Endothelial cell of umbilical vein (primary cell): ENCODE results near the gene CD79B. TPM values are rescaled to one million over a fixed set of nuclear protein-coding genes. Genes with fewer than 3 reads are reported as not detected.

Source experiments
- BruUV-seq: library from RNA; stranded (reverse); fragments of 400-500 nt; replicated peaks from 2 replicates; lab custom pipeline; 2021; lab: Mats Ljungman, UMichigan
- CTCF ChIA-PET: fragments of 300-600, 350-600 bp; sonication (Branson Sonifier 250); formaldehyde crosslinking; loops from one replicate; lab custom pipeline; 2021; ENCODE audit warnings: antibody characterized with exemption, inconsistent platforms; lab: Charles Lee
- POLR2A ChIA-PET: fragments of 300-600, 350-600 bp; sonication (Branson Sonifier 250); formaldehyde crosslinking; loops from one replicate; lab custom pipeline; 2021; ENCODE audit warnings: antibody characterized with exemption, inconsistent platforms; lab: Charles Lee
- DNase-seq: peaks from one replicate; pipeline ENCODE4 v3.0.0-alpha.2; 2011; ENCODE audit warnings: low read depth, low spot score
- FAIRE-seq: peaks from 2 replicates; lab custom pipeline; 2011; peaks lifted over from hg19 to GRCh38; lab: Jason Lieb, UNC
- H2AFZ ChIP-seq: 2 replicates; pipeline ENCODE4 v1.6.0; 2012; ENCODE audit warnings: low read depth, low read length, control low read depth, inconsistent platforms
- H3K27ac ChIP-seq: 2 replicates; pipeline ENCODE4 v1.5.1; 2011; ENCODE audit warnings: low read depth, mild to moderate bottlenecking, control low read depth, low read length, moderate library complexity; ENCODE audit not compliant: insufficient read depth
- H3K27me3 ChIP-seq, 2 experiments: 2 replicates each; pipeline versions ENCODE4 v1.6.0 to v1.6.1; 2011; ENCODE audit warnings: low read length in 2 of 2, mixed read lengths in 1 of 2; ENCODE audit not compliant: control insufficient read depth in 2 of 2, insufficient read depth in 2 of 2
- H3K36me3 ChIP-seq, 2 experiments: 2 replicates in 1 of 2; 3 replicates in 1 of 2; pipeline ENCODE4 v1.5.1; 2011; ENCODE audit warnings: low read length in 2 of 2, mild to moderate bottlenecking in 1 of 2, moderate library complexity in 1 of 2; ENCODE audit not compliant: control insufficient read depth in 2 of 2, insufficient read depth in 2 of 2; ENCODE audit errors: extremely low read depth in 1 of 2
- H3K4me1 ChIP-seq: 3 replicates; pipeline ENCODE4 v1.5.1; 2011; ENCODE audit warnings: mild to moderate bottlenecking, low read length; ENCODE audit not compliant: control insufficient read depth, insufficient read depth; ENCODE audit errors: extremely low read depth
- H3K4me2 ChIP-seq: 2 replicates; pipeline ENCODE4 v1.6.1; 2011; ENCODE audit warnings: low read length, control low read depth, mixed read lengths; ENCODE audit not compliant: insufficient read depth
- H3K4me3 ChIP-seq, 3 experiments: fragments of 200-600 bp in 1 of 3; sonication (generic), shearing (Covaris generic) in 1 of 3; replicated peaks in 1 of 3; 2 replicates each; pipeline ENCODE4 v1.5.1; 2011 to 2016; ENCODE audit warnings: control low read depth in 3 of 3, low read length in 3 of 3, mild to moderate bottlenecking in 2 of 3, inconsistent platforms in 1 of 3, low read depth in 1 of 3, moderate library complexity in 1 of 3; ENCODE audit not compliant: insufficient read depth in 1 of 3
- H3K79me2 ChIP-seq: 2 replicates; pipeline ENCODE4 v1.6.0; 2012; ENCODE audit warnings: low read length, inconsistent platforms; ENCODE audit not compliant: control insufficient read depth, insufficient read depth
- H3K9ac ChIP-seq: replicated peaks from 2 replicates; pipeline ENCODE3; 2011; ENCODE audit warnings: low read length, control low read depth; ENCODE audit not compliant: insufficient read depth; ENCODE audit errors: extremely low read depth
- H3K9me1 ChIP-seq: replicated peaks from 3 replicates; pipeline ENCODE4 v1.6.0; 2011; ENCODE audit warnings: mild to moderate bottlenecking, low read length; ENCODE audit not compliant: control insufficient read depth, insufficient read depth; ENCODE audit errors: extremely low read depth
- H3K9me3 ChIP-seq: replicated peaks from 2 replicates; pipeline ENCODE4 v1.5.1; 2012; ENCODE audit warnings: low read length, inconsistent platforms; ENCODE audit not compliant: control insufficient read depth, insufficient read depth
- H4K20me1 ChIP-seq: replicated peaks from 2 replicates; pipeline ENCODE3; 2011; ENCODE audit warnings: mild to moderate bottlenecking, low read length; ENCODE audit not compliant: control insufficient read depth, insufficient read depth; ENCODE audit errors: extremely low read depth
- EZH2 ChIP-seq: IDR thresholded peaks from 2 replicates; pipeline ENCODE4 v1.6.1; 2012; ENCODE audit warnings: borderline replicate concordance, low read depth, mild to moderate bottlenecking, moderate library complexity, low read length, inconsistent platforms; ENCODE audit not compliant: severe bottlenecking
- FOS ChIP-seq: IDR thresholded peaks from 2 replicates; pipeline ENCODE4 v1.6.1; 2011; ENCODE audit warnings: mild to moderate bottlenecking, low read length, moderate library complexity, borderline replicate concordance; ENCODE audit not compliant: insufficient read depth
- GATA2 ChIP-seq: IDR thresholded peaks from 2 replicates; pipeline ENCODE4 v1.7.0; 2011; ENCODE audit warnings: low read depth, mild to moderate bottlenecking, moderate library complexity, mixed read lengths, low read length; ENCODE audit not compliant: insufficient read length, insufficient read depth
- JUN ChIP-seq: IDR thresholded peaks from 2 replicates; pipeline ENCODE4 v1.6.1; 2011; ENCODE audit warnings: borderline replicate concordance, low read depth; ENCODE audit not compliant: insufficient read length, insufficient read depth
- MYC ChIP-seq: IDR thresholded peaks from one replicate; pipeline ENCODE4 v1.6.1; 2011; ENCODE audit warnings: mild to moderate bottlenecking, low read depth, low read length
- POLR2A ChIP-seq: IDR thresholded peaks from 2 replicates; pipeline ENCODE4 v1.6.1; 2012; ENCODE audit warnings: low read depth, mild to moderate bottlenecking, control low read depth, low read length
- POLR2AphosphoS5 ChIP-seq: IDR thresholded peaks from 2 replicates; pipeline ENCODE4 v1.6.1; 2012; ENCODE audit warnings: low read depth, mild to moderate bottlenecking, control low read depth, low read length, moderate library complexity; ENCODE audit not compliant: insufficient read depth
- dilution Hi-C: fragments of 300-500 bp; cut with MboI; formaldehyde crosslinking; loops from one replicate; pipeline ENCODE4 v1.15.0; 2019; ENCODE audit warnings: low sequenced_read_pairs; ENCODE audit not compliant: extremely low pct_ligation_motif_present
- intact Hi-C: fragments of 100-400 bp; cut with micrococcal nuclease; formaldehyde crosslinking; loops from one replicate; pipeline ENCODE4 v1.10.0; 2022
- polyA plus RNA-seq, 4 experiments: library from polyadenylated mRNA; depleted of rRNA in 3 of 4; stranded (reverse) in 3 of 4; unstranded in 1 of 4; fragments of >200 nt; gene quantifications; 2 replicates each; pipeline versions ENCODE4 v1.2.1 to v1.2.3, GENCODE V29; 2011 to 2012; ENCODE audit warnings: missing spikeins in 1 of 4
- total RNA-seq: library from RNA; stranded (reverse); gene quantifications from 2 replicates; pipeline ENCODE4 v1.2.3, GENCODE V29; 2021
- TF ChIP-seq, protein P1 (sequence below): IDR thresholded peaks from 2 replicates; pipeline ENCODE4 v1.6.1; 2011; ENCODE audit not compliant: insufficient read depth, insufficient read length
- TF ChIP-seq, protein P2 (sequence below), 2 donors: IDR thresholded peaks; 1 replicate in 1 of 2; 2 replicates in 1 of 2; pipeline ENCODE4 v1.5.1; 2011; ENCODE audit warnings: low read length in 2 of 2, mild to moderate bottlenecking in 2 of 2, moderate library complexity in 2 of 2, control low read depth in 1 of 2, inconsistent platforms in 1 of 2, low read depth in 1 of 2; ENCODE audit not compliant: insufficient read depth in 1 of 2; ENCODE audit errors: extremely low read depth in 1 of 2

CD79B gene
- total and polyA plus RNA-seq, 2 donors (not counting 3 experiments of a cell fraction or from before 2014, with no cell fraction given), result 2.1 to 3.9 TPM

DNA sequence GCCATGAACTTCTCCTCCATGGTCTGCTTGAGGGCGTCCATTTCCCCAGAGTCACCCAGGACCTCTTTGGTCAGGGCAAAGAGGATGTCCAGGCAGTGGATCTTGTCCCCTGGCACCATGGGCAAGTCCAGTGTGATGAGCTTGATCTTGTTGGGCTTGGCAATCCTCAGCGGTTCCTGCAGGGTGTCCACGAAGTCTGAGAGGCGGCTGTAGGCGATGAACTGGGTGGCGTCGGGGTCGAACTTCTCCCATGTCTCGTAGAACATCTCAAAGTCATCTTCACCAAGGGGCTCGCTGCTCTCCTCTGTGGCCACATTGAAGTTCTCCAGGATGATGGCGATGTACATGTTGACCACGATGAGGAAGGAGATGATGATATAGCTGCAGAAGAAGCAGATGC lies 9.0 kb upstream of the CD79B start:
- FAIRE-seq, result no peak
- Histone ChIP-seq H3K27me3 (no peaks in the 10 kb centered on the region), H3K9me1 (no peaks in the 10 kb centered on the region), H4K20me1 (no peaks in the 10 kb centered on the region), H3K36me3 (no peaks in the 10 kb centered on the region), H3K79me2 (no peaks in the 10 kb centered on the region), H3K27ac (no peak overlapping the region), H3K4me3 (no peak overlapping the region), H3K4me2 (no peak overlapping the region), H3K9ac (no peak overlapping the region), H2AFZ (no peak overlapping the region), H3K4me1 (no peaks in the 10 kb centered on the region), H3K9me3 (no peaks in the 10 kb centered on the region)
- POLR2A ChIA-PET, result no interaction called here
- intact Hi-C loops, result no loop called here
- CTCF ChIA-PET, result interaction anchor here (1.9 kb wide), 1 partner anchor 22 kb away, joined by 9 read pairs; the partner anchor contains the start of gene GH1
- dilution Hi-C loops, result no loop called here
- TF ChIP-seq FOS (no peak), MYC (no peak), GATA2 (no peak), JUN (no peak), POLR2A (no peak), EZH2 (no peak), POLR2AphosphoS5 (no peak)
- TF ChIP-seq, protein P1, sequence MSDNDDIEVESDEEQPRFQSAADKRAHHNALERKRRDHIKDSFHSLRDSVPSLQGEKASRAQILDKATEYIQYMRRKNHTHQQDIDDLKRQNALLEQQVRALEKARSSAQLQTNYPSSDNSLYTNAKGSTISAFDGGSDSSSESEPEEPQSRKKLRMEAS, result no peak
- TF ChIP-seq, protein P2, sequence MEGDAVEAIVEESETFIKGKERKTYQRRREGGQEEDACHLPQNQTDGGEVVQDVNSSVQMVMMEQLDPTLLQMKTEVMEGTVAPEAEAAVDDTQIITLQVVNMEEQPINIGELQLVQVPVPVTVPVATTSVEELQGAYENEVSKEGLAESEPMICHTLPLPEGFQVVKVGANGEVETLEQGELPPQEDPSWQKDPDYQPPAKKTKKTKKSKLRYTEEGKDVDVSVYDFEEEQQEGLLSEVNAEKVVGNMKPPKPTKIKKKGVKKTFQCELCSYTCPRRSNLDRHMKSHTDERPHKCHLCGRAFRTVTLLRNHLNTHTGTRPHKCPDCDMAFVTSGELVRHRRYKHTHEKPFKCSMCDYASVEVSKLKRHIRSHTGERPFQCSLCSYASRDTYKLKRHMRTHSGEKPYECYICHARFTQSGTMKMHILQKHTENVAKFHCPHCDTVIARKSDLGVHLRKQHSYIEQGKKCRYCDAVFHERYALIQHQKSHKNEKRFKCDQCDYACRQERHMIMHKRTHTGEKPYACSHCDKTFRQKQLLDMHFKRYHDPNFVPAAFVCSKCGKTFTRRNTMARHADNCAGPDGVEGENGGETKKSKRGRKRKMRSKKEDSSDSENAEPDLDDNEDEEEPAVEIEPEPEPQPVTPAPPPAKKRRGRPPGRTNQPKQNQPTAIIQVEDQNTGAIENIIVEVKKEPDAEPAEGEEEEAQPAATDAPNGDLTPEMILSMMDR (IDR thresholded peaks at IDR 0.05; ENCODE audit: extremely low read depth in 1 of 2, insufficient read depth in 1 of 2, low read depth in 1 of 2, low read length in 2 of 2), result no peak
- no peak for DNase-seq
- BruUV-seq, result no TSS peak
